ENCODE data around the gene MVK. TPM values are rescaled to one million over a fixed set of nuclear protein-coding genes. Genes with fewer than 3 reads are reported as not detected.

The MVK gene
- total and polyA plus RNA-seq, 2 donors from 2014 or later, result 40.0 to 48.1 TPM

DNA sequence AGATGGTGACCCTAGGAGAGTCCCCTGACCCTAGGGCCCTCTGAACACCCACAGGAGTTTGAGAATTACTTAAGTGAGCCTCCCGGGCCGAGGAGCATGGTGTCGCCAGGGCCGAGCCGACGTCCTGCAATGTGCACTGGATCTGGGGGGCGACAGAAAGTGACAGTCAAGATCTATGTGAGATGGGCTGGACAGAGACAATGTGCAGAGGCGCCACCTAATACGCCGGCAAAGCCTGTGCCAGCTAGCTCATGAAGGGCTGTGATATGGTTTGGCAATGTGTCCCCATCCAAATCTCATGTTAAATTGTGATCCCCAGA, 11.9 kb upstream of the MVK start:
- Histone ChIP-seq H3K36me3 (ENCODE audit: control insufficient read depth in 2 of 3, insufficient read depth in 3 of 3, low read length in 3 of 3) (peaks cover 0 to 23% (median 6%) of the 10 kb centered on the region in 3 donors), H3K27ac (ENCODE audit: low read depth in 2 of 2, low read length in 2 of 2) (no peak overlapping the region), H3K27me3 (ENCODE audit: control insufficient read depth, insufficient read depth, low read length) (no peaks in the 10 kb centered on the region), H3K9ac (ENCODE audit: low read length in 3 of 3) (no peak overlapping the region), H3K4me1 (ENCODE audit: control insufficient read depth in 2 of 3, insufficient read depth in 2 of 3, low read depth in 1 of 3, low read length in 3 of 3) (peaks cover 0 to 3% (median 2%) of the 10 kb centered on the region in 3 donors), H3K4me3 (ENCODE audit: low read length in 3 of 3) (no peak overlapping the region), H3K9me3 (ENCODE audit: control insufficient read depth in 2 of 3, insufficient read depth in 1 of 3, low read length in 3 of 3) (no peaks in the 10 kb centered on the region)
- TF ChIP-seq, protein P1, sequence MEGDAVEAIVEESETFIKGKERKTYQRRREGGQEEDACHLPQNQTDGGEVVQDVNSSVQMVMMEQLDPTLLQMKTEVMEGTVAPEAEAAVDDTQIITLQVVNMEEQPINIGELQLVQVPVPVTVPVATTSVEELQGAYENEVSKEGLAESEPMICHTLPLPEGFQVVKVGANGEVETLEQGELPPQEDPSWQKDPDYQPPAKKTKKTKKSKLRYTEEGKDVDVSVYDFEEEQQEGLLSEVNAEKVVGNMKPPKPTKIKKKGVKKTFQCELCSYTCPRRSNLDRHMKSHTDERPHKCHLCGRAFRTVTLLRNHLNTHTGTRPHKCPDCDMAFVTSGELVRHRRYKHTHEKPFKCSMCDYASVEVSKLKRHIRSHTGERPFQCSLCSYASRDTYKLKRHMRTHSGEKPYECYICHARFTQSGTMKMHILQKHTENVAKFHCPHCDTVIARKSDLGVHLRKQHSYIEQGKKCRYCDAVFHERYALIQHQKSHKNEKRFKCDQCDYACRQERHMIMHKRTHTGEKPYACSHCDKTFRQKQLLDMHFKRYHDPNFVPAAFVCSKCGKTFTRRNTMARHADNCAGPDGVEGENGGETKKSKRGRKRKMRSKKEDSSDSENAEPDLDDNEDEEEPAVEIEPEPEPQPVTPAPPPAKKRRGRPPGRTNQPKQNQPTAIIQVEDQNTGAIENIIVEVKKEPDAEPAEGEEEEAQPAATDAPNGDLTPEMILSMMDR (IDR thresholded peaks at IDR 0.05; ENCODE audit: borderline replicate concordance, extremely low read depth, insufficient read depth), result no peak
- intact Hi-C loops (cut with DNase I), result no loop called here
- FAIRE-seq (no peak), DNase-seq (no peak)

GRCh38 chr12:109562871-109563270, 10.7 kb upstream of the MVK start:
- Histone ChIP-seq H3K27me3 (ENCODE audit: control insufficient read depth, insufficient read depth, low read length) (no peaks in the 10 kb centered on the region), H3K4me3 (ENCODE audit: low read length in 3 of 3) (no peak overlapping the region), H3K9ac (ENCODE audit: low read length in 3 of 3) (no peak overlapping the region), H3K4me1 (ENCODE audit: control insufficient read depth in 2 of 3, insufficient read depth in 2 of 3, low read depth in 1 of 3, low read length in 3 of 3) (peaks cover 0 to 3% (median 2%) of the 10 kb centered on the region in 3 donors), H3K36me3 (ENCODE audit: control insufficient read depth in 2 of 3, insufficient read depth in 3 of 3, low read length in 3 of 3) (peaks cover 0 to 24% (median 6%) of the 10 kb centered on the region in 3 donors), H3K9me3 (ENCODE audit: control insufficient read depth in 2 of 3, insufficient read depth in 1 of 3, low read length in 3 of 3) (no peaks in the 10 kb centered on the region), H3K27ac (ENCODE audit: low read depth in 2 of 2, low read length in 2 of 2) (no peak overlapping the region)
- intact Hi-C loops (cut with DNase I), result no loop called here
- DNase-seq, result no peak
- TF ChIP-seq, protein P1 (IDR thresholded peaks at IDR 0.05; ENCODE audit: borderline replicate concordance, extremely low read depth, insufficient read depth), result no peak
- no peak for FAIRE-seq

- Histone ChIP-seq H3K9ac (ENCODE audit: low read length in 3 of 3) (no peak overlapping the region), H3K27ac (ENCODE audit: low read depth in 2 of 2, low read length in 2 of 2) (no peak overlapping the region), H3K9me3 (ENCODE audit: control insufficient read depth in 2 of 3, insufficient read depth in 1 of 3, low read length in 3 of 3) (no peaks in the 10 kb centered on the region), H3K4me3 (ENCODE audit: low read length in 3 of 3) (no peak overlapping the region), H3K4me1 (ENCODE audit: control insufficient read depth in 2 of 3, insufficient read depth in 2 of 3, low read depth in 1 of 3, low read length in 3 of 3) (peaks cover 0 to 3% (median 2%) of the 10 kb centered on the region in 3 donors), H3K27me3 (ENCODE audit: control insufficient read depth, insufficient read depth, low read length) (no peaks in the 10 kb centered on the region), H3K36me3 (ENCODE audit: control insufficient read depth in 2 of 3, insufficient read depth in 3 of 3, low read length in 3 of 3) (peaks cover 0 to 30% (median 13%) of the 10 kb centered on the region in 3 donors)
- intact Hi-C loops (cut with DNase I), result no loop called here
- FAIRE-seq (no peak), DNase-seq (no peak)
- TF ChIP-seq, protein P1 (IDR thresholded peaks at IDR 0.05; ENCODE audit: borderline replicate concordance, extremely low read depth, insufficient read depth), result no peak
These were observed 10.0 kb upstream of the MVK start for GRCh38 chr12:109563291-109564284.
